NOMO-1 treated with DMSO at 0.1 percent for 48 hours (cell line): ENCODE data around the gene SRPRA.
"Not testable (repeated sequence)": the region's sequence is repeated elsewhere in the genome, so short reads cannot be mapped to it uniquely, and the experiment has no call there.

Experiments used
- DNase-seq: peaks from one replicate; lab custom pipeline; 2025; ENCODE audit not compliant: unreplicated experiment; lab: John Stamatoyannopoulos, UW

Gene SRPRA

GRCh38 chr11:126284829-126285228 is 16.1 kb upstream of the SRPRA start:
- DNase-seq, result peak; percentile 56

- peak; percentile 62 for DNase-seq
These were observed 14.3 kb upstream of the SRPRA start, which contains the start of gene TIRAP for GRCh38 chr11:126282736-126283591. TSS of gene TIRAP (plus strand) at chr11:126283093. CDS start at chr11:126290895, 7,802 bp downstream.

- DNase-seq, result no peak
These were observed 13.7 kb upstream of the SRPRA start for GRCh38 chr11:126282361-126282735.

GRCh38 chr11:126281666-126282175 is 13.0 kb upstream of the SRPRA start:
- no peak for DNase-seq

GRCh38 chr11:126281245-126281644 is 12.6 kb upstream of the SRPRA start:
- no peak for DNase-seq

GRCh38 chr11:126280595-126280994 is 11.9 kb upstream of the SRPRA start:
- DNase-seq, result peak; percentile 46

GRCh38 chr11:126279191-126279590 is 10.5 kb upstream of the SRPRA start:
- DNase-seq, result no peak

- DNase-seq, result no peak
These were observed 9.1 kb upstream of the SRPRA start for GRCh38 chr11:126277780-126278179.

GRCh38 chr11:126277322-126277721 is 8.6 kb upstream of the SRPRA start:
- no peak for DNase-seq

- DNase-seq, result no peak
These were observed 361 bp downstream of the SRPRA start for GRCh38 chr11:126268361-126268707.

- no peak for DNase-seq
These were observed 1.0 kb downstream of the SRPRA start for GRCh38 chr11:126267650-126268049.

GRCh38 chr11:126265811-126266210 is 2.9 kb downstream of the SRPRA start:
- DNase-seq, result no peak

- no peak for DNase-seq
These were observed 5.2 kb downstream of the SRPRA start for GRCh38 chr11:126263489-126263888.

GRCh38 chr11:126262216-126262615 is 6.5 kb downstream of the SRPRA start:
- no peak for DNase-seq

- DNase-seq, result no peak
These were observed 10.9 kb downstream of the SRPRA start for GRCh38 chr11:126257764-126258163.

GRCh38 chr11:126257144-126257543 is 11.6 kb downstream of the SRPRA start:
- no peak for DNase-seq

- DNase-seq, result no peak
These were observed 12.5 kb downstream of the SRPRA start for GRCh38 chr11:126256216-126256615.

- not testable (repeated sequence) for DNase-seq
These were observed 13.2 kb downstream of the SRPRA start for GRCh38 chr11:126255507-126255906.

GRCh38 chr11:126254819-126255218 is 13.9 kb downstream of the SRPRA start:
- no peak for DNase-seq

GRCh38 chr11:126253265-126253664 is 15.4 kb downstream of the SRPRA start:
- no peak for DNase-seq

- DNase-seq, result no peak
These were observed 22.1 kb downstream of the SRPRA start for GRCh38 chr11:126246636-126247035.

- DNase-seq, result no peak
These were observed 35.3 kb downstream of the SRPRA start for GRCh38 chr11:126233391-126233790.

GRCh38 chr11:126232683-126233082 is 36.0 kb downstream of the SRPRA start:
- no peak for DNase-seq
